ENCODE results near the gene ZNF398. TPM values are rescaled to one million over a fixed set of nuclear protein-coding genes. Genes with fewer than 3 reads are reported as not detected.

The ZNF398 gene
- total and polyA plus RNA-seq, 2 of the 13 experiments (the other 11 are each of a cell fraction or from before 2014, with no cell fraction given) = 3.0 to 8.9 TPM

- TF ChIP-seq ZNF687 (CRISPR knock-in tag; IDR thresholded peaks at IDR 0.05) (peak; percentile 96), MED8 (CRISPR knock-in tag; IDR thresholded peaks at IDR 0.05; ENCODE audit: insufficient replicate concordance) (peak; percentile 86), ZNF12 (CRISPR knock-in tag; IDR thresholded peaks at IDR 0.05) (0 out of 2 replicates have a peak, but pooled peaks have one; percentile 26), PAX8 (CRISPR knock-in tag; IDR thresholded peaks at IDR 0.05; ENCODE audit: borderline replicate concordance) (no peak), FOXM1 (CRISPR knock-in tag; IDR thresholded peaks at IDR 0.05) (no peak), KLF12 (CRISPR knock-in tag; IDR thresholded peaks at IDR 0.05; ENCODE audit: borderline replicate concordance) (peak; percentile 27), THAP8 (CRISPR knock-in tag; IDR thresholded peaks at IDR 0.05; ENCODE audit: borderline replicate concordance) (peak; percentile 66; the same call in 1 of the 2 replicates), PREB (CRISPR knock-in tag; IDR thresholded peaks at IDR 0.05) (no peak), KDM6A (CRISPR knock-in tag; IDR thresholded peaks at IDR 0.05; ENCODE audit: low read depth) (no peak), MED1 (CRISPR knock-in tag; IDR thresholded peaks at IDR 0.05) (peak; percentile 85), ARNT (IDR thresholded peaks at IDR 0.05) (no peak), POLR2AphosphoS2 (IDR thresholded peaks at IDR 0.05; ENCODE audit: low read depth, low read length) (peak; percentile 65; the same call in 1 of the 2 replicates), CREB3 (CRISPR knock-in tag; IDR thresholded peaks at IDR 0.05) (no peak), REST (IDR thresholded peaks at IDR 0.05; ENCODE audit: borderline replicate concordance in 1 of 2, low read depth in 1 of 2, low read length in 2 of 2) (no peak; a peak in 1 of 4 replicates), SIX4 (CRISPR knock-in tag; IDR thresholded peaks at IDR 0.05) (no peak; the same call in 1 of the 2 replicates), PTBP1 (IDR thresholded peaks at IDR 0.05; ENCODE audit: low read depth, low read length, poor library complexity, severe bottlenecking) (no peak), ADNP (CRISPR knock-in tag; IDR thresholded peaks at IDR 0.05) (no peak), ZNF720 (CRISPR knock-in tag; IDR thresholded peaks at IDR 0.05) (no peak), ZFP36 (IDR thresholded peaks at IDR 0.05; ENCODE audit: borderline replicate concordance, low read depth, low read length, partially characterized antibody) (no peak)
These were observed 21.2 kb upstream of the ZNF398 start, which contains the start of gene ZNF425 (continued) for GRCh38 chr7:149125863-149126661.
